ENCODE measurements around the gene SENP7. TPM values are rescaled to one million over a fixed set of nuclear protein-coding genes. Genes with fewer than 3 reads are reported as not detected.
"Not testable (repeated sequence)": the region's sequence is repeated elsewhere in the genome, so short reads cannot be mapped to it uniquely, and the experiment has no call there.

The SENP7 gene
- total RNA-seq, 1 donor from 2014 or later, result 6.1 TPM

DNA sequence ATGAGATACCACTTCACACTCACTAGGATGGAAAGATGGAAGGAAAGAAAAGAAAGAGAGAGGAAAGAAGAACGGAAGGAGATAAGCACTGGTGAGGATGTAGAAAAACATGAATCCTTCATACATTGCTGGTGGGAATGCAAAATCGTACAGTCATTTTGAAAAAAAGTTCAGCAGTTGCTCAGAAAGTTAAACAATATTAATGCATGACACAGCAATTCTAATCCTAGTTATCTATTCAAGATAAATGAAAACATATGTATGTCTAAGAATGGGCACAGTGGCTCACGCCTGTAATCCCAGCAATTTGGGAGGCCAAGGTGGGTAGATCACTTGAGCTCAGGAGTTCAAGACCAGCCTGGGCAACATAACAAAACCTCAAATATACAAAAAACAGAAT, 59.1 kb downstream of the SENP7 start:
- H3K4me1 ChIP-seq, result no peaks in the 10 kb centered on the region
- TF ChIP-seq, protein P1, sequence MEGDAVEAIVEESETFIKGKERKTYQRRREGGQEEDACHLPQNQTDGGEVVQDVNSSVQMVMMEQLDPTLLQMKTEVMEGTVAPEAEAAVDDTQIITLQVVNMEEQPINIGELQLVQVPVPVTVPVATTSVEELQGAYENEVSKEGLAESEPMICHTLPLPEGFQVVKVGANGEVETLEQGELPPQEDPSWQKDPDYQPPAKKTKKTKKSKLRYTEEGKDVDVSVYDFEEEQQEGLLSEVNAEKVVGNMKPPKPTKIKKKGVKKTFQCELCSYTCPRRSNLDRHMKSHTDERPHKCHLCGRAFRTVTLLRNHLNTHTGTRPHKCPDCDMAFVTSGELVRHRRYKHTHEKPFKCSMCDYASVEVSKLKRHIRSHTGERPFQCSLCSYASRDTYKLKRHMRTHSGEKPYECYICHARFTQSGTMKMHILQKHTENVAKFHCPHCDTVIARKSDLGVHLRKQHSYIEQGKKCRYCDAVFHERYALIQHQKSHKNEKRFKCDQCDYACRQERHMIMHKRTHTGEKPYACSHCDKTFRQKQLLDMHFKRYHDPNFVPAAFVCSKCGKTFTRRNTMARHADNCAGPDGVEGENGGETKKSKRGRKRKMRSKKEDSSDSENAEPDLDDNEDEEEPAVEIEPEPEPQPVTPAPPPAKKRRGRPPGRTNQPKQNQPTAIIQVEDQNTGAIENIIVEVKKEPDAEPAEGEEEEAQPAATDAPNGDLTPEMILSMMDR (IDR thresholded peaks at IDR 0.05), result no peak
- intact Hi-C loops (cut with DNase I), result no loop called here

DNA sequence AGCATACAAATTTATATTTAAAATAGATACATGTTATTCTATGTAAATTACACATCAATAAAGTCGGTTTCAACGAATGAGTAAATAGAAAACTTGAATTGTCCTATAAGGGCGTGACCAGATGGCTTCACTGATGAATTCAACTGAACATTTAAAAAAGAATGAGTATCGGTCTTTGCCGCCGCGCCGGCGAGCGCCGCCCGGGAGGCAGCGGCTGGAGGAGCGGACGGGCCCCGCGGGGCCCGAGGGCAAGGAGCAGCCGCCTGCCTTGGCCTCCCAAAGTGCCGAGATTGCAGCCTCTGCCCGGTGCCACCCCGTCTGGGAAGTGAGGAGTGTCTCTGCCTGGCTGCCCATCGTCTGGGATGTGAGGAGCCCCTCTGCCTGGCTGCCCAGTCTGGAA, 74.4 kb downstream of the SENP7 start:
- H3K4me1 ChIP-seq; intact Hi-C loops (cut with DNase I); H3K27ac ChIP-seq; H3K36me3 ChIP-seq; H3K4me3 ChIP-seq; H3K27me3 ChIP-seq; DNase-seq (ENCODE audit: low spot score in 2 of 2): not testable (repeated sequence)
- H3K9me3 ChIP-seq, result peaks cover 7 to 33% of the 10 kb centered on the region in 2 donors

More for the DNA sequence above, 59.1 kb downstream of the SENP7 start:
- H3K27ac ChIP-seq, result no peak overlapping the region
- no peak overlapping the region for H3K4me3 ChIP-seq
- no peaks in the 10 kb centered on the region for H3K27me3 ChIP-seq
- no peak for DNase-seq (ENCODE audit: low spot score in 2 of 2)
- H3K9me3 ChIP-seq, result no peaks in the 10 kb centered on the region
- peaks cover 3 to 25% of the 10 kb centered on the region in 2 donors for H3K36me3 ChIP-seq

DNA sequence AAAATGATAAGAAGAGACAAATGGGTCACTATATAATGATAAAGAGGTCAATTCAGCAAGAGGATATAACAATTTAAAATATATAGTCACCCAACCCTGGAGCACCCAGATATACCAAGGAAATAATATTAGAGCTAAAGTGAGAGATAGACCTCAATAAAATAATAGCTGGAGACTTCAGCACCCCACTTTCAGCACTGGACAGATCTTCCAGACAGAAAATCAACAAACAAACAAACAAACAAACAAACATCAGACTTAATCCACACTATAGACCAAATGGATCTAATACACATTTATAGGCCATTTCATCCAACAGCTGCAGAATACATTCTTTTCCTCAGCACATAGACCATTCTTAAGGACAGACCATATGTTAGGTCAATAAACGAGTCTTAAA, 79.4 kb downstream of the SENP7 start:
- no peak overlapping the region for H3K27ac ChIP-seq
- H3K9me3 ChIP-seq, result peaks cover 11 to 40% of the 10 kb centered on the region in 2 donors
- no peaks in the 10 kb centered on the region for H3K27me3 ChIP-seq
- H3K36me3 ChIP-seq, result no peaks in the 10 kb centered on the region
- TF ChIP-seq, protein P1 (IDR thresholded peaks at IDR 0.05), result no peak
- intact Hi-C loops (cut with DNase I), result no loop called here
- DNase-seq (ENCODE audit: low spot score in 2 of 2), result no peak
- no peak overlapping the region for H3K4me3 ChIP-seq
- H3K4me1 ChIP-seq, result no peaks in the 10 kb centered on the region

DNA sequence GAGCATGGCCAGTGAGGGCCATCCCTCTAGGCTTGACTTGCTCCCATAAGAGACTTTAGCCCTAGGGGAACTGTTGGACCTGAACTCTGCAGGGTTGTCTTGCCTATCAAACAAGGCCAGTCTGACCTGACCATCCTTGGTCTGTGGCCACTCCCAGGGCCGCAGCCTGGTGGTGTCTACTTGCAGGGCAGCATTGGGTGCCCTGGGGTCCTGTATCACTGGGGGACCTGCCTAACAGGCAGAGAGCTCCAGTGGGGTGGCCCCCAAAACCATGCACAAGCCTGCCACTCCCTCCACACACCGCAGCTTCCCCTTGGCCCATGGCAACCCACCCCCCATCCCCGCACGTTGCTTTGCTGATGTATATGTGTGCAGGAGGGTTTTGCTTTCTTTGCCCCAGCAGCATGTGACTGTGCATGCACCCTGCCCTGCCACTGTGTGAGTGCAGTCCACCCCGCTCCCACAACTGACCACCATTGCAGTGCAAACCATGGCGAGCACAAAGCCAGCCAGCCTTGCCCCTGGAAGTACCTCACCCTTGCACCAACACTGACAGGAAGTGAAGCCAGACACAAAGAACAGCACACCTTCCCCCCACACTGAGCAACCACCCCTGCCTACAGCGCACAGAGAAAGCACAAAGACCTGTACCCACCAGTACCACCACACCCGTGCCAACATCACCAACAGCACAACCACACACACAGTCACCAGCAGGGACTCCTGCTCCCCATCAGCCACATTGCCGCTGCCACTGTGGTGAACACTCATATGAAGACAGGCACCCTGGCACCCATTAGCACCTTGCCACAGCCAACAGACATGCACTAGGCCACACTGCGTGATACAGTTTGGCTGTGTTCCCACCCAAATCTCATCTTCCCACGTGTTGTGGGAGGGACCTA, 88.8 kb downstream of the SENP7 start:
- intact Hi-C loops (cut with DNase I), result no loop called here
- H3K36me3 ChIP-seq, result no peaks in the 10 kb centered on the region
- DNase-seq (ENCODE audit: low spot score in 2 of 2), result no peak
- no peaks in the 10 kb centered on the region for H3K27me3 ChIP-seq
- no peaks in the 10 kb centered on the region for H3K4me1 ChIP-seq
- no peak overlapping the region for H3K27ac ChIP-seq
- H3K4me3 ChIP-seq, result no peak overlapping the region
- H3K9me3 ChIP-seq, result peaks cover 0 to 3% of the 10 kb centered on the region in 2 donors
- TF ChIP-seq, protein P1 (IDR thresholded peaks at IDR 0.05), result no peak

DNA sequence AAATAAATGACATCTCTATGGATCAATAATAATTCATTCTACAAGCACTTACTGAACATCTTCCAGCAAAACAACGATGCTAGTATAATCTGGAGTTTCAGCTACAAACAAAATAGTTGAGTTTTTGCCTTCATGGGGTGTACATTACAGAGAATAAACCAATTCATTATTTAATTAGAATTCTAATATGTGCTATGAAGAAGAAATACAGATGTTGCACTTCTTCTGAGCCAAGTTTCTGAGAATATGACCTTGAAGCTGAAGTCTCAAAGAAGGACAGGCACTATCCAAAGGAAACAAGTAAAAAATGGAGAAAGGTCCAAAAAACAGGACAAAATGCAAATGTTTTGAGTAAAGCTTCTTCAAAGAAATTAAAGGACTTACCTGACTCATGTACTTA, 94.2 kb downstream of the SENP7 start:
- intact Hi-C loops (cut with DNase I), result no loop called here
- H3K27me3 ChIP-seq, result no peaks in the 10 kb centered on the region
- H3K27ac ChIP-seq, result no peak overlapping the region
- DNase-seq (ENCODE audit: low spot score in 2 of 2), result no peak
- H3K9me3 ChIP-seq, result no peaks in the 10 kb centered on the region
- no peak overlapping the region for H3K4me3 ChIP-seq
- H3K4me1 ChIP-seq, result no peaks in the 10 kb centered on the region
- peaks cover 0 to 5% of the 10 kb centered on the region in 2 donors for H3K36me3 ChIP-seq
- TF ChIP-seq, protein P1 (IDR thresholded peaks at IDR 0.05), result no peak

DNA sequence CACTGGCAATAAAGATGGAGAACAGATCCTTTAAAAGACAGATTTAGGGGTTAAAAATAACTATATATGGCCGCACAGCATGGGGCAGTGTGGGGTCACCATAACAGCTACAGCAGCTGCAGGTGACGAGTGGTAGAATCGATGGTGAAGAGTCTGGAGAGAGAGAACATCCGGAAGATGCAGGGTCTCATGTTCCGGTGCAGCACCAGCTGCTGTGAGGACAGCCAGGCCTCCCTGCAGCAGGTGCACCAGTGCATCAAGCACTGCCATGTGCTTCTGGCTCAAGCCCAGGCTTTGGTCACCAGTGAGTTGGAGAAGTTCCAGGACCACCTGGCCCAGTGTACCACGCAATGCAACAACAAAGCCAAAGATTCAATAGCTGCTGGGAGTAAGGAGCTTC, 98.9 kb downstream of the SENP7 start:
- H3K27me3 ChIP-seq, result no peaks in the 10 kb centered on the region
- intact Hi-C loops (cut with DNase I), result no loop called here
- H3K27ac ChIP-seq, result no peak overlapping the region
- peaks cover 0 to 5% of the 10 kb centered on the region in 2 donors for H3K36me3 ChIP-seq
- peaks cover 0 to 2% of the 10 kb centered on the region in 2 donors for H3K4me1 ChIP-seq
- no peaks in the 10 kb centered on the region for H3K9me3 ChIP-seq
- no peak for DNase-seq (ENCODE audit: low spot score in 2 of 2)
- H3K4me3 ChIP-seq, result no peak overlapping the region
- TF ChIP-seq, protein P1 (IDR thresholded peaks at IDR 0.05), result no peak

All from ascending aorta (tissue), 2 donors.